Raji (cell line): ENCODE results near the gene FAM174B.

Experiments used
- POLR2A ChIP-seq: IDR thresholded peaks from 2 replicates; pipeline ENCODE4 v1.6.1; 2011; ENCODE audit warnings: low read depth, low read length, control low read depth; ENCODE audit not compliant: insufficient read depth

Gene FAM174B

DNA sequence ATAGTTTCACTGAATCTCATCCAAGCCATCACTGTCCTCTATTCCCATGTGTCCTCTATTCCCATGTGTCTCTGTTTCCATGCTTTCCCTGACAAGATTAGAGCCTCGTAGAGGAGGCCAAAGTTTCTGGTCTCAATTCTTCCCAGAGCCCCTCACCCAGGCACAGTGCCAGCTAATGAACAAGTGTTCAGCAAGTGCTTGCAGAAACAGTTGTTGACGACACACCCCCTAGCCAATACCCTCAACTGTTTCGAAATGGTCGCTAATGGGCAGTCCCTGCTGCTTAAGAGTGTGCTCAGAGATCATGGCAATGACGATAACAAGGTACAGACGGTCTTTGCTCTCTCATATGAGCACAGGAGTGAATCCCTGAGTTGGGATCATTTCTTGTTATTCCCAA, 73.4 kb downstream of the FAM174B start:
- no peak for TF ChIP-seq POLR2A

DNA sequence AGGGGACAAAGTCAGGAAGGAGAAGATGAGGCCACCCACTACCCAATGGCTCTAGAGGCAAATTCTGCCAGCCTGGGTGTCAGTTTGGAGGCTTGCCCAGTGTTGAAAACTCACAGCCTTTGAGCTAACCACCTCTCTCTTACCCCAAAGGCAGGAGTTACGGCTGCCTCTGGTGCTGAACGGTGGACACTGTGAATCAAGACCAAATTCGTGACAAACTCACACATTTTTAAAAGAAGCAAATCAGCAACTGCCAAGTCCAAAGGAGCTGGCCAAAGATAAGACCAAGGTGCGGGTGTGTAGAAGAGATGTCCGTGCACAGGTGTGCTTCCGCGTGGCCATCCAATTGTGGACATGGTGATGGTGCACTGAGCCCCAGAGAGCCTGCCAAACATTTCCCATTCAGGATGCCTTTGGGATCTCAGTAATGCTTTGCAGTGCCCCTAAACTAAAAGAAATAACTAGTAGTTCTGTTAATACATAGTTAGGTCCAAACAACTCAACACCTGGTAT, 74.6 kb downstream of the FAM174B start:
- no peak for TF ChIP-seq POLR2A

DNA sequence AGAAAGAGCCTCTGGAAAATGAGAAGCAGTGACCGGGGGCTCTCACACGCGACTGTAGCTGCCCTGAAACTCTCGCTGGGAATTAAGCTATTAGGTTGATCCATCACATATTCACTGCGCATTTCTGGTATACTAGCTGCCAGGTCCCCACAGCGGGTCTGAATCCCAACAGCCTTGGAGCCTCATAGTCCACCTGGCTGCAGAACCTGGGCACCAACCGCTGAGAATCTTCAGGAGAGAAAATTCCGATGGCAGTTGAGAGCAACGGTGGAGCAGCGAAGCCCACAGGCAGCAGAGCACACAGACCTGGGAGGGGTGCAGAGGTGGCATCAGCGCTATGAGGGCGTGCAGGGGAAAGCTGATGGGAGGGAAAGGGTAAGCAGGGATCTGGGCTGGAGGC, 75.1 kb downstream of the FAM174B start:
- no peak for TF ChIP-seq POLR2A

DNA sequence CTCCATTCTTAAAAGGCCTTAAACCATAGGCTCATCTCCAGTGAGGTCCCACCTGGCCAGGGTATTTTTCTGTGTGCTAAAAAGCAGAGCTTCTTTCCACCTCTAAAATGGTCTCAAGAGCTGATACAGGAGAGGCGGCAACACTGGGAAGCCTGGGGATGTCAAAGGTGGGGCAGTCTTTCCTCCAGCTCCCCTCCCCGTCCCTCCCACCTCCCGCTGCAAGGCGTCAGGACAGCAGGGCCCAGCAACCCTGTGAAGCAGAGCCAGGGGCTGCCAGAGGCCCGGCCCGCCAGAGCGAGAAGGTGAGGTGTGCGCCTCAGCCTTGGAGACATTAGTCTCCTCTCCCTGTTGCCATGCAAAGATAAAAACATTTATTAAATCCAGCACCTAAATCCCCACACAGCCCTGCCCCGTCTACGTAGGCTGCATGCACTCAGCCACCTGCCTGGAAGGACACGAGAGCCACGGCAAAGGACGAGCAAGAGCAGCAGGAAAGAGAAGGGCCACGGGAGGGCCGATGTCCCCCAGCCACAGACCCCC, 75.6 kb downstream of the FAM174B start:
- no peak for TF ChIP-seq POLR2A

DNA sequence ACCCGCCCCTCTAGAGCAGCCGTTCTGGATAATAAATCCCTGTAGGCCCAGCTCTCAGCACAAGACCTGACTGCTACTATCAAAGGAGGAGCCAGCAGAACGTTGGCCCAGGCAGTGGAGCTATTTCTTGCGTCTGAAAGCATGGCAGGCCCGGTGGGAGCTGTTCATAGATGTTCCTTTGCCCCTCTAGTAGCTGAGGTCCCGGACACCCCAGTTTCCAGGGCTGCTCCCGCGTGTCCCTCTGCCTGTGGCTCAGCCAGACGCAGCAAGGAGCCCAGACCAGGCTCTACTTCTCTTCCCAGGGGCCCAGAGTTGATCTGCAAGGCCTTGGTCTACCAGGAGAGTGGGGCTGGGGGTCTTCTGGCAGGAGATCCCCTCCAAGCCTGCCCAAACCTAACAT, 76.1 kb downstream of the FAM174B start:
- TF ChIP-seq POLR2A: no peak

DNA sequence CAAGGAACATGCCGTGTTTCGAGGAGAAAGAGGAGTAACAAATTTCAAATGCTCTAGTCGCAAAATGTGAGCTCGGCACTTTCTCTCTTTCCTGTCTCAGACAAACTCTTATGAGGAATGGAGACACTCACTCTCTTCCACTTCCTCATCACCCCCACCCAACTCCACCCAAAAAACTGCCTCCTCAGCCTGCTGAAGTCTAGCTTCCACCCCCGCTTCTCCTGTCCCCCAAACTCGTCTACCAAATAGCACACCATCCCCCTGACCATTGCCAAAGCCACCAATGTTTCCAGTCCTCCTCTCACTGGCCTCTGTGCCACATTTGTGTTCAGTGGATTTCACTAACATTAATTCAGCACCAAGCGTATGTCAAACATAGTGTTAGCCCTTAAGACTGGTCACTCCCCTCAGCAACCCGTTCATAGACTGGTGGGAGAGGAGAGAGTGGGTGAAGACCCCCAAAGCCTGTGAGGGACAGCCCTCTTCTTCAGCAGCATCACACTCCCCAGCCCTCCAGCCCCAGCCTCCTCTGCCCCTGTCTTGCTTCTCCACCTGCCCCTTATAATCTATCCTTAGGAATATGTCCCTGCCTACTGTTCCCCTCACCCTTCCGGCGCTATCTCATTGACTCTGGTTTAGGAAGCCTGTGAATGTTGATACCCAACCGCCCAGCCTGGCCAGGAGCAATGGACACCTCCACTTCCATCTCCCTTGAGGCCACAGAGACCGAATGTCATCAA, 77.3 kb downstream of the FAM174B start:
- TF ChIP-seq POLR2A: no peak

DNA sequence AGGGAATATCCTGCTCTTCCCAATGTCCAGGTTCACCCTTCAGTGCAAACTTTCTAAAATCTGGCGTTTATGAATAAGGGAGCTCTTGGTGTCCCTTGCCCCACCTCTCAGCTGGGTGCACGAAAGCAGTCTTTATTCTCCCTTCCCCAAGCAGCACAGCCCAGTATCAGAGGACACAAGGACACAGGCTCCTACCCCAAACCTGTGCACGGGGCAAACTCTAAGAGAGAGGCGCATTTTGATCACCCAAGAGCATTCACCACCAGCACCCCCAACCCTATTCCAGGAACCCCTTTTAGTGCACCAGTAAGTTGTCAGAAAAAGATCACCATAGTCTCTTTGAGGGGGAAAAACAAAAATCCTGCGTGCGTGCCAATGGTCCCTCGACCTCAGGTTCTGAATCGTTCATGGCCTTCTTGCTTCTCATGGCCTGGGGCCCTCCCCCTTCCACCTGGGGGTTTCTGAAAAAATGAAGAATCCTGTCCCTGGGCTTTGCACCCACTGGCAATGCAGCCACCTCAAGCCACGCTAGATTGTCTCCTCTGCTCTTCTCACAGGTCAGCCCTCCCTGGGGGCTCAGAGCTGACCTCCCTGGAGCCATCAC, 78.9 kb downstream of the FAM174B start:
- TF ChIP-seq POLR2A: no peak

DNA sequence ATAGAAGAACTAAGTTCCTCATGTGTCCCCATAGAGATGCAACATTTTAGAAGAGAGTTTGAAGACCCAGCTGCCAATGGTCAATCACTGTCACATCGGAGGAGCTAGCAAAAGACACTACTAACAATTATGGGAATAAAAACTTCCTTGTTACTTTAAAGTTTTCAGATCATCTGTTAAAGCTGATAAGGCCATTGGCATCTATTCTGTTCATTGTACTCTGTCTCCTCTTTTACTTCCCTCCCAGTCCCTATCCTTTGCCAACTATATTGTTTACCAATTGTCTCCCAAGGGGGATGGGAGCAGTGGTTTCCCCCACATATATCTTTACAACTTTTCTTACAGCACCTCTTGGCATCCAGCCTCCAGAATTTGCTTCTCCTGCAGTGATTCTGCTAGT, 81.0 kb downstream of the FAM174B start:
- TF ChIP-seq POLR2A: no peak

DNA sequence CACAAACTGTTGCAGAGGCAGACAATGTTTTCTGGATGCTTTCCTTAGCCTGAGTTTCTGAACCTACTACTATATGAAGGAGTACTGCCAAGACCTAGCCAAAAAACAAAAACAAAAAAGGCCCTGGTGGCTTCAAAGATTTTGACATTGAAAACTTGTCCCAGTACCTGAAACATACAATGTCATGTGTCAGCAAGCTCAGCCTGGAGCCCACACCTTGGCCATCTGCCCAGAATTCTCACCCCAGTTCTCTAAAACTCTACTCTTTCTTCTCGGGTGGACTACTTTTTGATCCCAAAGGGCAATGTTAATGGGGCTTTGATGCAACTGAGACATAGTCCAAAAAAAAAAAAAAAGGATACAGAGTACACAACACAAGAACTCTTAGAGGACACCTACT, 81.4 kb downstream of the FAM174B start:
- TF ChIP-seq POLR2A: no peak

DNA sequence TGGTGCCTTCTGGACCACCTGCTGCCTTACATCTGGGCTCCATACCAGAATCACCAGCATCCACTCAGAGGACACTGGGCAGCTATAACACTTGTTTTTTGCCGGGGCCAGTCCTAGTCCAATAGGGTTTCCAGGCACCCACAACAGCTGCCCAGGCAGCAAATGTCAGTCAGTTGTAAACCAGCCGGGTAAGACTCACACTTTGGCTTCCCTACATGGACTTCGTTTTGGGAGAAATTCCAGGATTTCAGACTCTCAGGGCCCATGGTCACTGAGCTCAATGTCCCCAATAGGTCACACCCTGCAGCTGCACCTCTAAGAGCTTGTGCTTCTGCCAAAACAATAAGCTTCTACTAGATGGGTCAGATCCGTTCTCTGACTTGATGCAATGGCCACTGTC, 83.8 kb downstream of the FAM174B start:
- no peak for TF ChIP-seq POLR2A

DNA sequence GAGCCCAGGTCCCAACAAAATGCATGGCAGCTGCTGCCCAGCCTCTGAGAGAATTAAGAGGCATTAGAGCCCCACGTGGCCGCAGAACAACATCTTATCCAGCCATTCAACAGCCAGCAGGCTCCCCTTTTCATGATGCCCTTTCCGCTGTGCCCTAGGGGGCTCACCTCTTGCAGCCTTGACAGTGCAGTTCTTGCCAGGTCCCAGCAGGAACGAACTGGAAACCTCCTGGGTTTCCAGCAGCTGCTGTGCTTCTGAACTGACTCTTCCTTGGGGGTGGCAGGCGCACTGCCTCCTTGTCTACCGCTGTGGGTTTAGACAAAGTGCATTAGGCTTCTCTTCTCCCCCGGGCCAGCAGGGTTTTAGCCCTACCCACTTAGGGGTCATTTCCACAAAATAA, 85.2 kb downstream of the FAM174B start:
- no peak for TF ChIP-seq POLR2A

DNA sequence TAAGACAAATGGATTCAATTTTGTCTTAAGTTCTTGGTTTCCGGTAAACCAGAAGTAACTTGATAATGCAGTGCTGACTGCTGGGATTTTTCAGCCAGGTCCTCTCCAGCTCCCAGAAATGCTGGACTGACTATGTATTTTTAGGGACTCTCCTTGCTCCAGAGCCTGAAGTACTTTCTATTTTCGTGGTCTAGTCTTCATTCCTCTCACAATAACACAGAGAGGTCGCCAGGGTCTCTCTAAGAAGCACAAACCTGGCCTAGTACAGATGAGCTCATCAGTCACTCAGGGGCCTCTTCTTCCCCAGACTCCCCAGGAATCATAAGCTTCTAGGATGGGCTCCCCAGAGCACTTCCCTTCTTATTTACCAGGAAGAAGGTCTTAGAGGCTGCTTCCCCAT, 85.8 kb downstream of the FAM174B start:
- TF ChIP-seq POLR2A: no peak
